Breast epithelium (tissue), 3 donors: Measurements from ENCODE around the gene BPTF.

Source experiments
- POLR2A ChIP-seq: fragments of 450-650 bp; IDR thresholded peaks from one replicate; pipeline ENCODE4 v1.6.1; 2016; ENCODE audit warnings: antibody characterized with exemption, mild to moderate bottlenecking, moderate library complexity
- POLR2AphosphoS5 ChIP-seq, 3 donors: sonication (generic); formaldehyde crosslinking; IDR thresholded peaks; one replicate each; pipeline ENCODE4 v1.6.1; 2017; ENCODE audit warnings: antibody characterized with exemption in 3 of 3
- TF ChIP-seq, protein P1 (sequence below), 3 donors: fragments of 450-650 bp; IDR thresholded peaks; one replicate each; pipeline ENCODE4 v1.5.1; 2016 to 2017; ENCODE audit warnings: antibody characterized with exemption in 3 of 3, mild to moderate bottlenecking in 3 of 3, moderate library complexity in 3 of 3

DNA sequence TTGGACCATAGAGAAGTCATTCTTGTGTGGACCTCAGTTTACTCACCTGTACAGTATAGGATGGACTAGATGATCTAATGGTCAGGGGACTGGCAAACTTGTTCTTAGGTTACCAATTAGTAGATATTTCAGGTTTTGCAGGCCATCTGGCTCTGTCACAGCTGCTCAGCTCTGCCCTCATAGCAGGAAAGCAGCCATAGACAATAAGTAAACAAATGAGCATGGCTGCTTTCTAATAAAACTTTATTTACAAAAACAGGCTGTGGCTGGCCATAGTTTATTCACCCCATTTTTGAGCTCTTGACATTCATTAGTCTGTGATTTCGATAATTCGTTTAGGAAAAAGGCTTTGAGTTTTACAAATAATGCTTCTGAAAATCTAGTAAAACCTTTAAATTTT, 12.7 kb downstream of the BPTF start:
- TF ChIP-seq, protein P1, sequence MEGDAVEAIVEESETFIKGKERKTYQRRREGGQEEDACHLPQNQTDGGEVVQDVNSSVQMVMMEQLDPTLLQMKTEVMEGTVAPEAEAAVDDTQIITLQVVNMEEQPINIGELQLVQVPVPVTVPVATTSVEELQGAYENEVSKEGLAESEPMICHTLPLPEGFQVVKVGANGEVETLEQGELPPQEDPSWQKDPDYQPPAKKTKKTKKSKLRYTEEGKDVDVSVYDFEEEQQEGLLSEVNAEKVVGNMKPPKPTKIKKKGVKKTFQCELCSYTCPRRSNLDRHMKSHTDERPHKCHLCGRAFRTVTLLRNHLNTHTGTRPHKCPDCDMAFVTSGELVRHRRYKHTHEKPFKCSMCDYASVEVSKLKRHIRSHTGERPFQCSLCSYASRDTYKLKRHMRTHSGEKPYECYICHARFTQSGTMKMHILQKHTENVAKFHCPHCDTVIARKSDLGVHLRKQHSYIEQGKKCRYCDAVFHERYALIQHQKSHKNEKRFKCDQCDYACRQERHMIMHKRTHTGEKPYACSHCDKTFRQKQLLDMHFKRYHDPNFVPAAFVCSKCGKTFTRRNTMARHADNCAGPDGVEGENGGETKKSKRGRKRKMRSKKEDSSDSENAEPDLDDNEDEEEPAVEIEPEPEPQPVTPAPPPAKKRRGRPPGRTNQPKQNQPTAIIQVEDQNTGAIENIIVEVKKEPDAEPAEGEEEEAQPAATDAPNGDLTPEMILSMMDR (IDR thresholded peaks at IDR 0.05): no peak
- TF ChIP-seq POLR2A (no peak), POLR2AphosphoS5 (IDR thresholded peaks at IDR 0.05) (no peak)
